ENCODE measurements around the gene EXT2.

Gene EXT2

DNA sequence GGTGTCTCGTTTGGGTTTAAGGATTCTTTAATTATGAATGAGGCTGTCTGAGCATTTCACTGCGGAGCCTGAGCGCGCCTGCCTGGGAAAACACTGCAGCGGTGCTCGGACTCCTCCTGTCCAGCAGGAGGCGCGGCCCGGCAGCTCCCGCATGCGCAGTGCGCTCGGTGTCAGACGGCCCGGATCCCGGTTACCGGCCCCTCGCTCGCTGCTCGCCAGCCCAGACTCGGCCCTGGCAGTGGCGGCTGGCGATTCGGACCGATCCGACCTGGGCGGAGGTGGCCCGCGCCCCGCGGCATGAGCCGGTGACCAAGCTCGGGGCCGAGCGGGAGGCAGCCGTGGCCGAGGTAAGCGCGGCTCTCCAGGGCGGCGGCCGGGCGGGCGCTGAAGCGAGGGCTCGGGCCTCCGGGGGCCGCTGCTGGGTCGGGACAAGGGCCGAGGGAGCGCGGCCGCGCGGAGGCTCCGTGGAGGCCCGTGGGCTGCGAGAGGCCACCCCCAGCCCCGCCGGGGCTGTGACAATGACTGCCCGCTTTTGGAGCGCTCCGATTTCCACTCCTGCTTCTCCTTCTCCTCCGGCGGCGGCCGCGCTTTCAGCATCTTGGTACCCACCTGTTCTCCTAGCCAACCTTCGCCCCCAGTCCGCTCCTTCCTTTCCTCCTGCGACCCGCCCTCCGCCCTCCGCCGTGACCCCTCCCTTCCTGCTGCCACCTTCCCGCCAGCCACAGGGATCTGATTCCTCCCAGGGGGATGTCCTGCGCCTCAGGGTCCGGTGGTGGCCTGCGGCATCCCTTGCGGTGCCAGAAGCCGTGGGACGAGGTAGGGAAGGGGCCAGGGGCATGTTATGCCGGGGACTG is at the start of gene EXT2:
TSS of gene EXT2 (plus strand) at position 173 of the 854 bp plus-strand sequence. CDS start 12,035 bp downstream, outside the sequence.
- DNase-seq, result peak; percentile 54 to 94

DNA sequence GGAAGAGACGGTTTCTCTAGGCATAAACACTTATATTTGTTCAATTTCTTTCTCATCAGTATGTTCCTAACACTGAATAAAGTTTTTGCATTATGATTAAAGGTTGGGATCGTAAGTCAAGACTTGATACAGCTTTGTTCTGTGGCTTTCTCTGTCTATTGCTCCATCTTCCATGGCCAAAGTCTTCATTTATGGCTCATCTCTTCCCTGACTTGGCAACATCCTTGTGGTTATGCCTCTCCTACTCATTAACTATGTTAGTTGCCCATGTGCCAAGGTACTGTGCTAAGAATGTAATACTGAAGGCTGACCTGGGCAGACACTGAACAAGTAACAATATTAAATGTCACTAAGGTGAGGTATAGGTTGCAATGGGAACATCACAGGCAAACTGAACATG is 49.3 kb upstream of the EXT2 start:
- no peak for DNase-seq

DNA sequence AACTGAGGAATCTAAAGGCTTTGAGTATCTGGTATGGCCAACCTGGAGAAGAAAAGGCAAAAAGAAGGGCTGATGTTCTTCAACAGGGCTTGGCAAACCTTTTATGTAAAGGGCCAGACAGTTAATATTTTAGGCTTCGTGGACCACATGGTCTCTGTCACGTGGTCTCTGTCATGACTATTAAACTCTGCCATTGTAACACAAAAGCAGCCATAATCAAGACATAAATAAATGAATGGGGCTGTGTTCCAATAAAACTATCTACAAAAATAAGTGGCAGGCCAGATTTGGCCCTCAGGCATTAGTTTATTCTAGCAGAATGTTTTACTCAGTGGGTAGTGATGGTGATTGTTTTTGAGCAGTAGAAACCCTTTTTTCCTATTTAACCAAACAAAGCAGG is 48.2 kb upstream of the EXT2 start:
- DNase-seq, result no peak

DNA sequence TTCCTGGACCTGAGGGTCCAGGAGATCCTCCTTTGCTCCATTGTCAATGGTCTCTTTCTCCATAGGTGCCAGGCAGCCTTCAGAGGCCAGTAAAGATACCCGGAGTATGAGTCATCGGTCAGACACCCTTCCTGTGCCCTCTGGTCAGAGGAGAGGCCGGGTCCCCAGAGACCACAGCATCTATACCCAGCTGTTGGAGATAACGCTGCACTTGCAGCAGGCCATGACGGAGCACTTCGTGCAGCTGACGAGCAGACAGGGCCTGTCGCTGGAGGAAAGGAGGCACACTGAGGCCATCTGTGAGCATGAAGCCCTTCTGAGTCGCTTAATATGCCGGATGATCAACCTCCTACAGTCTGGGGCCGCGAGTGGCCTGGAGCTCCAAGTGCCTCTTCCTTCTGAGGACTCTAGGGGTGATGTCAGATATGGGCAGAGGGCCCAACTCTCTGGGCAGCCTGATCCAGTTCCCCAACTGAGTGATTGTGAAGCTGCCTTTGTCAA is 47.5 kb upstream of the EXT2 start, which contains the start of gene ACCSL:
TSS of gene ACCSL (plus strand) at position 51 of the 501 bp plus-strand sequence. CDS start at position 107, 56 bp downstream.
- no peak for DNase-seq

DNA sequence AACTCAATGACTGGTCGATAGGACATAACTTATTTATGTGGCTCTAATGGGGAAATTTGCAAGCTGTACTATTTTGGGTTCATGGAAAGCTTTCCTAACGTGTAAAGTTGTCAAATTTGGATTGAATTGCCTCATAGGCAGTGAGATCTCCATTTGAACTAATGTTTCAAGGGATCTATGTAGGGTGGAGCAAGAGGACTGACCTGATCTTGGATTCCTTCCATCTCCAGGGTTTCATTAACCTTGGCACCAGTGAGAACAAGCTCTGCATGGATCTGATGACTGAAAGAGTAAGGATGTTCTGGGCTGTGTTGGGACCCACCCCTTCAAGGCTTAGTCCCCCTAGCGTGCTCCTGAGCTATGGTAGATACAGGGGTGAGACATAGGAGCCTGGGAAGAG is 45.6 kb upstream of the EXT2 start:
- no peak for DNase-seq

DNA sequence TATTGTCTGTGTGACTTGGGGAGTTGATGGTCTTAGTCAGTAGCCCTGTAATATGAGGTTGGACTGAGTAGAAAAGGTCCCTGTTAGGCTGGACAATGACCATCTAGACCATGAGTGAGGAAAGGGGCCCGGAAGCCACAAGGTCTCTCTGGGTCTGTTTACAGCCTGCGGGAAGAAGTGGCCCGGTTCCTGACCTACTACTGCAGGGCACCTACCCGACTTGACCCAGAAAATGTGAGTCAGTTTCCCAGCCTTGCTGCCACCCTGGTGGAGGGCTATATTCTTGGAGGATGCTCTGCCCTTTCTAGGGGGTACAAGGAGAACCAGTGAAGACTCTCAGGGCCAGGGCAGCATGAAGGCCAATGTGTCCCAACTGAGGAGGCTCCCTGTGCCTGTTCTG is 44.3 kb upstream of the EXT2 start:
- no peak for DNase-seq

DNA sequence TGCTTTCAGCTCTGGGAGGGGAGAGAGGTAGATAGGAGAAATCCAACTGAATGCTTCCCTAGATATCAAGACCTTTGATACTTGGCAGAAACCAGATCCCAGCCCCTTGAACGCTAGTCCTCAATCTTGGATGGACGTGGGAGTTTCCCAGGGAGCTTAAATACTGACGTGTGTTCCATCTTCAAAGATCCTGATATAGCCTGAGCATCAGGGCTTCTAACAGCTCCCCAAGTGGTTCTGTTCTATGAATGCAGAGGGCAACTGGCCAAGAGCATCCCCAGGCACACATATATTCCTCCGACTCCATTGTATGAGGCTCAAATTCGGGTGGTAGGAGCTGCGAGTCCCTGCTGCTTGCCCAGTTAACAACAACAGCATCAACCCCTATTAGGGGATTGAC is 38.1 kb upstream of the EXT2 start:
- DNase-seq, result no peak

DNA sequence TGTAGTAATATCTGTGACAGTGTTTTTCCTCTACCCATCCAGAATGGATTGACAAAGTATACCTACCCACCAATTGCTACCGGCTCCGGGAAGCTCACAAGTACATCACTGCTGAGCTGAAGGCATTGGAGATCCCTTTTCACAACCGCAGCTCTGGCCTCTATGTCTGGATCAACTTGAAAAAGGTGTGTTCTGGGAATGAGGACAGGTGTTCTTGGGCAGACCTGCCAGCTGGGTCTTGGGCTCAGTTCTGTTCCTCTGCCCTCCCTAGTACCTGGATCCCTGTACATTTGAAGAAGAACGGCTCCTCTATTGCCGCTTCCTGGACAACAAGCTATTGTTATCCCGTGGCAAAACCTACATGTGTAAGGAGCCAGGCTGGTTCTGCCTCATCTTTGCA is 37.2 kb upstream of the EXT2 start:
- DNase-seq, result no peak

DNA sequence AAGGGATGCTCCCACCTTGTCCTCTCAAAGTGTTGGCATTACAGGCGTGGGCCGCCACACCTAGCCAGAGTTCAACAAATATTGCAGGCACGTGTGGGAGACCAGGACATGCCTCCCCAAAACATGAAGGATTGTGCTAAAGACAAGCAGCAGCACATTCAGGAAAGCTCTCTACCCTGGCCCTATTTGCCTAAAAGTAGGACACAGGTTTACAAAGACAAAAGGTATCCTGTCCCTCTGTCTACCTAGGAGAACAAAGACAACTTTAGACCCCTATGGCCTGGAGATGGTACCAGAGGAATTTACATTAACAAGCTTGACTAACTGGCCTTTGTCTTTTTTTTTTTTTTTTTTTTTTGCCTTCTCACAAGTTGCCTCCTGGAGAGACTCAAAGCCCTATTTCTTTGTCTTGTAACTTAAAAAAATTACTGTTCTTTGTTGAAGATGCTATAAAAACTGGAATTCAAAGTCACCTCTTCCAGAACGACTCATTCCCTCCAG is 30.3 kb upstream of the EXT2 start:
- DNase-seq, result peak in 1 of 2 experiments; percentile 15

DNA sequence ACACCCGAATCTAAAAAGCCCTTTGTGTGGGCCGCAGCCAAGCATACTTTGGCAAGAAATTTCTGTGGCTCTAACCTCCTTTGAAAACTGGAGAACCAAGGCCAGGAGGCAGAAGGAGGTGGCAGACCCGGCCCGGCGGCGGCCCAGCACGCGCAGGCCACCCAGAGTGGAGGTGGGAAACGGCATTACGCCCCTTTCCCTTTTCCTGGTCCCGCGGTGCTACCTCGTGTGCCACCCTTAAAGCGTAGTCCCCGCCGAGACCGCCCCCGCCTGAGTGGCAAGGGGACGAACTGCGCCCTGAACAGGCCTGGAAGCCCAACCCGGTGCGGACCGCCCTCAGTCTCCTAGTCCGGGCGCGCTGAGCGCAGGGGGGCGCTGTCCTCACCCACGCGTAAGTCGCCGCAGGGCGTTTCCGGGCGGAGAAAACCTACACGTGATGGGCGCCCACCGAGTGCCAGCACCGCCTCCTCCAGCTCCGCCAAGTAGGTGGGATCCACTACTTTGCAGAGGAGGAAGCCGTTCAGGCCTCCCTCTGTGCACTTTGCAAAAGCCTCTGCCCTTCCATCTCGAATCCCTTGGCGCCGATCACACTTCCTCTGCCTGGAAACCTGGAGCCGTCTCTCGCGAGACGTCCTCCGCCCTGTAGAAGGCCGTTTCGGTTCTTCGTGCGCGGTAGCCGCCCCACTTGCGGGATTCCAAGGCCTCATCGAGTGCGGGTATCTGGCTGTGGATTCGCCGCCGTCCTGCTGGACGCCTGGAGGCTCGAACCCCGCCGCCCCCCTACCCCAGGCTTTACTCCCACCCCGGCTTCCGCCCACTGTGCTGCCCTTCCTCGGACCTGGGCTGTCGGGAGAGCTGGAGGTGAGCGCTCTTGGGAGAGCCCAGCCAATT is 29.4 kb upstream of the EXT2 start, which contains the start of gene ACCS:
TSS of gene ACCS (plus strand) at position 430 of the 891 bp plus-strand sequence. CDS start 1,358 bp downstream, outside the sequence.
- DNase-seq, result peak; percentile 84 to 95

DNA sequence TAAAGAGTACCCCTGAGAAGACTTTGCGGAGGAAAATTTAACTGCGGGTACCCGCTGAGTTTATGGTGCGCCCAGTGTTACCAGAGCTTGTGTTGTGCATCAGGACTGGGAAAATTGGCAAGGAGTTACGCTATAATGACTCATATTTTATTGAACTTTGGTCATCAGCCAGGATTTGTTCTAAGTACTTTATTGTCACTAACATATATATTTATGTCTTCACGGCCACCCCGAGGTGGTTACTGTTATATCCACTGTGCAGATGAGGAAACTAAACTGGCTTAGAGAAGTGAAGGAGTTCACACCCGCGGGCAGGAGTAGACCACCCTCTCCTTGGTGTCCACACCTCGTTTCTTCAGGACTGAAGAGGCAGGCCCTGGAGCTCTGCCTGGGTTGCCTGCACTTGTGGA is 28.7 kb upstream of the EXT2 start:
- DNase-seq, result no peak

DNA sequence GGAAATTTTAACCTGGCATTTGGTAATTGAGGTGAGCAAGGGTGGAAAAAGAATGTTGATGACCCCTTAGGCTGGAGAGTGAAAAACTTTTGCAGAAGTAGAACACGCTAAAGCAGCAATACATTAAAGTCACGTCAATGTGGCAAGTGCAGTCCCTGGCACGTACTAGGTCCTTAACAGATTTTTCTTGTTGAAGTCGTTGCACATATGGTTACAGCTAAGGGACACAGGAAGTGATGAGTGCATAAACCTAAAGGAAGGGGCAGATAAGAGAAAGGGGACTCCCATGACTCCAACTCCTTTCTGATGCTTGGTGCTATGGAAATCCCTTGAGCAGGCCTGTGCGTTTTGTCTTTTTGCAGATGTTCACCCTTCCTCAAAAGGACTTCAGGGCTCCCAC is 28.2 kb upstream of the EXT2 start:
- DNase-seq, result no peak

DNA sequence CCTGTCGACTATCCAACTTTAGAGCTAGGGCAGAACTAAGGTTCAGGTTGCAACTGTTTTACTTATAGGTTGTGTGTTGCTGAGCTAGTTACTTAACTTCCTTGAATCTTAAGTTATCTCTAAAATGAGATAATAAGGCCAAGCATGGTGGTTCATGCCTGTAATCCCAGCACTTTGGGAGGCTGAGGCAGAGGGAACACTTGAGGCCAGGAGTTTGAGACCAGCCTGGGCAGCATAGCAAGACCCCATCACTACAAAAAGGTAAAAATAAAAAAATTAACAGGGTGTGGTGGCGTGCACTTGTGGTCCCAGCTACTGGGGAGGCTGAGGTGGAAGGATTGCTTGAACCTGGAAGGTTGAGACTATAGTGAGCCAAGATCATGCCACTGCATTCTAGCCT is 27.3 kb upstream of the EXT2 start:
- DNase-seq, result no peak

DNA sequence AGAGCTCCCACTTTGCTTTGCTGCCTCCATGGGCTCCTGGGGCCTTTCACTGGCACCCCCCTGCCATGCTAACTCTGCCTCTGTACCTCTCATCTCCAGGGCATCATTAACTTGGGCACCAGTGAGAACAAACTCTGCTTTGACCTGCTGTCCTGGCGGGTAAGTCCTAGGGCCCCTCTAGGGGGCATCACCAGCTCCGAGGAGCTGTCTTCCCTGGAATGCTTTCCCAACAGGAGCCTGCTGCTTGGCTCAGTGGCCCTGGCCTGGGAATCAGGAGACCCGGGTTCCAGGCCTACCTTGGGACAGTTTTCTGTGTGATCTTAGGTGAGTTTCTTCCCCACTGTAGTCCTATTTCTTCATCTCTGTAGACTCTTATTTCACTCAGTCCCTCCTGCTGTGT is 24.3 kb upstream of the EXT2 start:
- DNase-seq, result no peak

DNA sequence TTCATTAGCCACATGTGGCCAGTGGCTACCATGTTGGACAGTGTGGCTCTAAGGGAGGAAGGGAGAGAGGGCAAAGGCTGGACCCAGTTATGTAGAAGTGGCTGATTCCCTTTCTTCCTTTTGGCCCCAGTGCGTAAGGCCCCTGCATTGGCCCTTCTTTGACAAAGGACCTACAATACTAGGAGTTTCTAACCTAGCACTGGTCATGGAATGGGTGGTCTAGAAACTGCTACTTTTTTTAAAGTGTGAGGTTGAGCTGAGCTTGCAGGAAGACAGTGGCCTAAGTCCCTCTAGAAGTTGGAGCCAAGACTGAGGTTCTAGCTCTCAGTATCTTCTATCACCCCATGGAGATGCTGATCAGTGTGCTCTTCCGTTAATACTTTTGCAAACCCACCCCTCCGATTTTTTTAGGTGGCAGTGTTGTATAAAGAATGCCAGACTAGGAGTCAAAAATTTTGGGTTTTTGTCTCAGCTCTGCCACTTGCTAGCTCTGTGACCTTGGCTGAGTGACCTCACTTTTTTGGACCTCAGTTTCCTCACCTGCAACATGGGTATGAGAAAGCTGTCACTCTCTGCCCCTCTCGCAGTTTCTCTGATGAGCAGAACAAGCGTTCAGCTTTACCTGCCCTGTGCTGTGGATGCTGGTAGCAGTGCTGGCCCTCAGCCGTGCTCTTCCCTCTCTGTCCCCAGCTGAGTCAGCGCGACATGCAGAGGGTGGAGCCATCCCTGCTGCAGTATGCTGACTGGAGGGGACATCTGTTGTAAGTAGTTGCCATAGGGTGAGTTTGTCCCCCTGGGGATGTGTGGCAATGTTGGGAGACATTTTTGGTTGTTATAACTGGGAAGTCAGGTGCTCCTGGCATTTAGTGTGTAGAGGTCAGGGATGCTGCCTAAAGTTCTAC is 22.5 kb upstream of the EXT2 start:
- no peak for DNase-seq

DNA sequence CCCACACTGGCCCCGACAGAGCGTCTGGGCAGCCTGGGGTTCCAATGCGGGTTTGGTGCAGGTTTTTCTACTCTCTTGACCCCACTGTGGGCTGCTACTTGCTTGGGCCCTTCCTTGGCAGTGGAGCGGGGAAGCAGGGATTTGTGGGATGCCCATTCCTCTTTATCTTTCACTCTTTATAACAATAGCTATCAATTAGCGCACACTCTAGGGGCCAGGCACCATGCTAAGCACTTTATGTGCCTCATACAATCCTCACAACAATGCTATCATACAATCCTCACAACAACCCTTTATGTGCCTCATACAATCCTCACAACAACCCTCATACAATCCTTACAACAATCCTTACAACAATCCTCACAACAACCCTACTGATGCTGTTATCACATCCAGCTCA is 16.7 kb upstream of the EXT2 start:
- no peak for DNase-seq

DNA sequence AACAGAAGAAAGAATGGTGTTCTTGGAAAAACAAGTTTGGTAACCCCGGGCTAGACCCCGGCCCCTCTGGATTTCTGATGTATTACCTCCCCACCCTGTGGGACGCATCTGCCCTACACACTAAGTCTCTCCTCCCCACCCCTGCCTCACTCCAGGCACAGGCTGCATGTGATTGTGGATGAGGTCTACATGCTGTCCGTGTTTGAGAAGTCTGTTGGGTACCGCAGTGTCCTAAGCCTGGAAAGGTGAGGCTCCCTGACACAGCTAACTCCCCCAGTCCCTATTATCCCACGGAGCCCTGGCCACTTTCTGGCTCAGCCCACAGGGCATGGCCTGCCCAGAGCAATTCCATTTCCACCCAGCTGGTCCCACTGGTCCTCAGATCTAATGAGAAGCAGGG is 16.1 kb upstream of the EXT2 start:
- no peak for DNase-seq

DNA sequence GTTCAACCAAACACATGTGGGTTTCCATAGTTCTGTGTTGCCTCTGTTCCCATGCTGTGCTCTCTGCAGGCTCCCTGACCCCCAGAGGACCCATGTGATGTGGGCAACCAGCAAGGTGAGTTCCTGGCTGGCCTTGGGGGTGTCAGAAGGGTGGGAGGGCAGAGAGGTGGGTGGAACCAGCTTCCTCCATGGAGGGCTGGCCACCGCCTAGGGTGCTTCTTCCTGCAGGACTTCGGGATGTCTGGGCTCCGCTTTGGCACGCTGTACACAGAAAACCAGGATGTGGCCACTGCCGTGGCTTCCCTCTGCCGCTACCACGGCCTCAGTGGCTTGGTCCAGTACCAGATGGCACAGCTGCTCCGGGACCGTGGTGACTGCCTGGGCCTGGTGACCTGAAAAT is 14.5 kb upstream of the EXT2 start:
- no peak for DNase-seq

DNA sequence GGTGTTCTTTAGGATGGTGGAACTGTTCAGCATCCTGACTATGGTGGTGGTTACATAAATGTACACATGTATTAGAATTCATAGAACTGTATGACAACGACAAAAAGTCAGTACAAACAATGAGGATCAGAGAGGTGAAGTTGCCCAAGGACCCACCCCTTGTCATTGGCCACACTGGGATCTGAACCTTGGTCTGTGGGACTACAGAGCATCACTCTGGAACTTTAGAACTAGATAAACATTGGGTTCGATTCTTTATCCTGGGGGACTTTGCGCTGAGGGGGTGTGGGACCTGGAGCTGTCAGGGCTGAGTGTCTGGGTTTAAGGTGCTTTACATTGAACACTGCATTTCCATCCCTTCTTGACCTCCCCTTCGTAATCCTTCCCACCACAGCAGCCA is 12.8 kb upstream of the EXT2 start:
- no peak for DNase-seq

DNA sequence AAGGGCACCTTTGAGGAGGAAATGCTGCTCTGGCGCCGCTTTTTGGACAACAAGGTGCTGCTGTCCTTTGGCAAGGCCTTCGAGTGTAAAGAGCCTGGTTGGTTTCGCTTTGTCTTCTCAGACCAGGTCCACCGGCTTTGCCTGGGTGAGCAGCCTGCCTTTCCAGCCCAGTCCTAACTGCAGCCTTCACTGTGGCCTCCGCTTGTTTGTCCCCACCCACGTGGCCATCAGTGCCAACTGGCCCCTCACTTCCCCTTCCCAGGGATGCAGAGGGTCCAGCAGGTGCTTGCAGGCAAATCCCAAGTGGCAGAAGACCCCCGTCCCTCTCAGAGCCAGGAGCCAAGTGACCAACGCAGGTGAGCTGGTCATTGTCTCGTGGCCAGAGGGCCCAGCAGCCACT is 12.0 kb upstream of the EXT2 start:
- DNase-seq, result no peak

DNA sequence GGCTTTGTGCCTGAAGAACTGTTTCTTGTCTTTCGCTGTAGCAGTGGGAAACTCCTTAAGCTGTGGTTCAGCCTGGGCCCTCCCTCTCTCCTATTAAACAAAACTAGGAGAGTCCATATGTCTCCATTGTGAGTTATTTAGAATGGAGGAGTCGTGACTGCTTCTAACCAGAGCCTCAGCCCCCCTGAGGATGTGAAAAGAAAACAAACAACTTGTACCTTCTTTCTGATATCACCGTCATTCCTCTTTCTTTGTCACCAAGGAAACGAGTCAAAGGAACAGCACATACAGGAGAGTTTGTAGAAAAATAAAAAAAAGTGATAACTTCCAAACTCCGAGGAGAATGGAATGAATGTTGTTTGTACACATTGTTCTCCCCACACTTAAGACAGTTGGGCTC is 11.6 kb upstream of the EXT2 start:
- no peak for DNase-seq

DNA sequence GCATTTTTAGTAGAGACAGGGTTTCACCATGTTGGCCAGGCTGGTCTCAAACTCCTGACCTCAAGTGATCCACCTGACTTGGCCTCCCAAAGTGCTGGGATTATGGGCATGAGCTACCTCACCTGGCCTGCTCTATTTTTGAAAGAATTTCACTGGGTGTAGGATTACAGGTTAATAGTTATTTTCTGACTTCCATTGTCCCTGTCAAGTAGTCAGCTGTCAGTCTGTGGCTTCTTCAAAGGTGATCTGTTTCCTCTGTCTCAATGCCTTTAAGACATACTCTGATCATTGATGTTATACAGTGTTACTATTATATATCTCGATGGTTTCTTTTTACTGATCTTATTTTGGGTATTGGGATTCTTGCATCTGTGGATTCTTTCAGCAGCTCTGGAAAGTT is 10.1 kb upstream of the EXT2 start:
- DNase-seq, result no peak
